Sigmoid colon (tissue), 4 donors: Measurements from ENCODE around the gene SLC1A2.

Experiments used
- EP300 ChIP-seq, 4 donors: sonication (generic); formaldehyde crosslinking; IDR thresholded peaks; one replicate each; pipeline ENCODE4 v1.6.1; 2017; ENCODE audit warnings: antibody characterized with exemption in 4 of 4
- POLR2A ChIP-seq, 2 donors: fragments of 450-650 bp; IDR thresholded peaks; one replicate each; pipeline ENCODE4 v1.6.1; 2016; ENCODE audit warnings: antibody characterized with exemption in 2 of 2, mild to moderate bottlenecking in 2 of 2, moderate library complexity in 2 of 2
- POLR2AphosphoS5 ChIP-seq, 4 donors: sonication (generic); formaldehyde crosslinking; IDR thresholded peaks; one replicate each; pipeline ENCODE4 v1.6.1; 2017; ENCODE audit warnings: antibody characterized with exemption in 4 of 4
- TF ChIP-seq, protein P1 (sequence below), 4 experiments: fragments of 450-650 bp in 3 of 4; fragments of 200-600 bp in 1 of 4; IDR thresholded peaks; one replicate each; pipeline ENCODE4 v1.5.1; 2016 to 2019; ENCODE audit warnings: antibody characterized with exemption in 4 of 4, mild to moderate bottlenecking in 3 of 4, moderate library complexity in 2 of 4

DNA sequence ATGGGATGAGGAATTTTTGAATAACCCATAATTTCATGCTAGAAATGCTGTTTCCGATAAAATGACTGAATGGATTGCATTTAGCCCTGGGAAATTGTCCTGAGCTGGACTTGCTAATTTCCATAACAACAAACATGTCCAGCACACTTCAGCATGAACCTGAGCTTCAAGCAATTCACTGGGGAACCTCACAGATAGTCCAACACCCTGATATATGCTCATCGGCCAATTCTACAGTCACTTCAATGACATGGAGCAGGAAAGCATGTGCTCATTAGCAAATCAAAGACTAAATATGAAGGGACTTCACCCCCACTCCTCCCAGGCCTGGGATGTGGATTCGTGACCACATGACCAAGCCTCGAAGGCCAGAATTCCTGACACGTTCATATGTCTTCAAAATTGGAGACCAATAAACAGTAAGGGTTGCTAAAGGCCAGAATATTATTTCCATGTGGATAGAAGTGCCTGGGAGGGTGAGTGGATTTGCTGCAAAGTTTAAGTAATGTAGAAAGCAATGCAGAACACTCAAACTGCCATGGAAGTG is 131.9 kb downstream of the SLC1A2 start:
- TF ChIP-seq, protein P1, sequence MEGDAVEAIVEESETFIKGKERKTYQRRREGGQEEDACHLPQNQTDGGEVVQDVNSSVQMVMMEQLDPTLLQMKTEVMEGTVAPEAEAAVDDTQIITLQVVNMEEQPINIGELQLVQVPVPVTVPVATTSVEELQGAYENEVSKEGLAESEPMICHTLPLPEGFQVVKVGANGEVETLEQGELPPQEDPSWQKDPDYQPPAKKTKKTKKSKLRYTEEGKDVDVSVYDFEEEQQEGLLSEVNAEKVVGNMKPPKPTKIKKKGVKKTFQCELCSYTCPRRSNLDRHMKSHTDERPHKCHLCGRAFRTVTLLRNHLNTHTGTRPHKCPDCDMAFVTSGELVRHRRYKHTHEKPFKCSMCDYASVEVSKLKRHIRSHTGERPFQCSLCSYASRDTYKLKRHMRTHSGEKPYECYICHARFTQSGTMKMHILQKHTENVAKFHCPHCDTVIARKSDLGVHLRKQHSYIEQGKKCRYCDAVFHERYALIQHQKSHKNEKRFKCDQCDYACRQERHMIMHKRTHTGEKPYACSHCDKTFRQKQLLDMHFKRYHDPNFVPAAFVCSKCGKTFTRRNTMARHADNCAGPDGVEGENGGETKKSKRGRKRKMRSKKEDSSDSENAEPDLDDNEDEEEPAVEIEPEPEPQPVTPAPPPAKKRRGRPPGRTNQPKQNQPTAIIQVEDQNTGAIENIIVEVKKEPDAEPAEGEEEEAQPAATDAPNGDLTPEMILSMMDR (IDR thresholded peaks at IDR 0.05), result no peak
- TF ChIP-seq EP300 (IDR thresholded peaks at IDR 0.05), result no peak
- TF ChIP-seq POLR2A (IDR thresholded peaks at IDR 0.05), result no peak
- TF ChIP-seq POLR2AphosphoS5 (IDR thresholded peaks at IDR 0.05), result no peak
